H1 (cell line): Measurements from ENCODE around the gene HES1. TPM values are rescaled to one million over a fixed set of nuclear protein-coding genes. Genes with fewer than 3 reads are reported as not detected.

Experiments used
- CTCF ChIA-PET: fragments of 300-600 bp; sonication (Branson Sonifier 250); formaldehyde crosslinking; loops from one replicate; lab custom pipeline; 2021; ENCODE audit not compliant: partially characterized antibody; lab: Charles Lee
- POLR2A ChIA-PET: fragments of 300-600 bp; sonication (Branson Sonifier 250); formaldehyde crosslinking; loops from one replicate; lab custom pipeline; 2021; ENCODE audit warnings: inconsistent platforms; ENCODE audit not compliant: partially characterized antibody; lab: Charles Lee
- DNase-seq, 2 experiments: peaks; one replicate each; pipeline versions ENCODE4 v3.0.0 to v3.0.0-alpha.2; 2010 to 2022; ENCODE audit warnings: low spot score in 2 of 2, low read depth in 1 of 2, mixed read lengths in 1 of 2
- FAIRE-seq: peaks from 2 replicates; lab custom pipeline; 2011; peaks lifted over from hg19 to GRCh38; lab: Jason Lieb, UNC
- H2AFZ ChIP-seq: 2 replicates; pipeline ENCODE4 v1.8.1; 2012; ENCODE audit warnings: low read length, inconsistent platforms
- H2AK5ac ChIP-seq: 2 replicates; pipeline ENCODE4 v1.6.1; 2013; ENCODE audit warnings: low read depth, low read length
- H2BK120ac ChIP-seq: replicated peaks from 2 replicates; pipeline ENCODE3; 2013; ENCODE audit warnings: low read depth, low read length, inconsistent platforms
- H2BK12ac ChIP-seq: 2 replicates; pipeline ENCODE4 v1.6.1; 2013; ENCODE audit warnings: low read depth, low read length
- H2BK15ac ChIP-seq: 2 replicates; pipeline ENCODE4 v1.6.1; 2013; ENCODE audit warnings: low read length
- H2BK20ac ChIP-seq: 2 replicates; pipeline ENCODE4 v1.6.1; 2013; ENCODE audit warnings: low read length
- H2BK5ac ChIP-seq: 2 replicates; pipeline ENCODE4 v1.6.1; 2013; ENCODE audit warnings: low read depth, low read length
- H3K14ac ChIP-seq: 2 replicates; pipeline ENCODE4 v1.6.1; 2013; ENCODE audit warnings: inconsistent platforms; ENCODE audit not compliant: insufficient read length
- H3K18ac ChIP-seq: 2 replicates; pipeline ENCODE4 v1.6.1; 2013; ENCODE audit warnings: low read length; ENCODE audit errors: extremely low read depth
- H3K23ac ChIP-seq: 2 replicates; pipeline ENCODE4 v1.6.1; 2013; ENCODE audit warnings: inconsistent platforms; ENCODE audit not compliant: insufficient read length
- H3K23me2 ChIP-seq: 2 replicates; pipeline ENCODE4 v1.6.1; 2013; ENCODE audit warnings: low read depth, low read length
- H3K27ac ChIP-seq: 2 replicates; pipeline ENCODE4 v1.6.1; 2011; ENCODE audit warnings: low read depth, low read length, inconsistent platforms
- H3K27me3 ChIP-seq, 4 experiments: replicated peaks in 1 of 4; 1 replicate in 1 of 4; 2 replicates in 3 of 4; pipeline versions ENCODE4 v1.6.1 to v1.8.1; 2011 to 2013; ENCODE audit warnings: low read length in 3 of 4, mild to moderate bottlenecking in 3 of 4, inconsistent platforms in 2 of 4, mixed read lengths in 2 of 4, moderate library complexity in 1 of 4; ENCODE audit not compliant: control insufficient read depth in 3 of 4, insufficient read depth in 3 of 4; ENCODE audit errors: extremely low read depth in 1 of 4
- H3K36me3 ChIP-seq, 4 experiments: 2 replicates each; pipeline versions ENCODE4 v1.6.1 to v1.8.1; 2011 to 2013; ENCODE audit warnings: mild to moderate bottlenecking in 4 of 4, low read length in 3 of 4, moderate library complexity in 2 of 4, control low read depth in 1 of 4, inconsistent platforms in 1 of 4; ENCODE audit not compliant: insufficient read depth in 4 of 4, control insufficient read depth in 2 of 4
- H3K4ac ChIP-seq: replicated peaks from 2 replicates; pipeline ENCODE3; 2013; ENCODE audit warnings: low read length, low read depth, mixed read lengths, inconsistent platforms; ENCODE audit not compliant: insufficient read length
- H3K4me1 ChIP-seq, 4 experiments: replicated peaks in 1 of 4; 1 replicate in 1 of 4; 2 replicates in 3 of 4; pipeline versions ENCODE4 v1.6.1 to v1.8.1; 2011 to 2013; ENCODE audit warnings: low read length in 3 of 4, inconsistent platforms in 2 of 4, mixed read lengths in 1 of 4; ENCODE audit not compliant: insufficient read depth in 4 of 4, control insufficient read depth in 3 of 4
- H3K4me2 ChIP-seq, 2 experiments: 2 replicates each; pipeline versions ENCODE4 v1.6.1 to v1.8.1; 2011 to 2013; ENCODE audit warnings: low read depth in 2 of 2, low read length in 2 of 2, control low read depth in 1 of 2, inconsistent platforms in 1 of 2, mild to moderate bottlenecking in 1 of 2; ENCODE audit not compliant: insufficient read depth in 1 of 2
- H3K4me3 ChIP-seq, 4 experiments: fragments of 200-600, 300-600 bp in 1 of 4; sonication (generic), shearing (Covaris generic), sonication (Bioruptor Twin) in 1 of 4; 2 replicates each; pipeline versions ENCODE4 v1.5.1 to v1.8.1; 2011 to 2016; ENCODE audit warnings: low read length in 4 of 4, low read depth in 3 of 4, control low read depth in 2 of 4, inconsistent platforms in 2 of 4, mild to moderate bottlenecking in 2 of 4, mixed read lengths in 1 of 4, moderate library complexity in 1 of 4; ENCODE audit not compliant: insufficient read depth in 2 of 4; ENCODE audit errors: extremely low read depth in 1 of 4
- H3K56ac ChIP-seq: replicated peaks from 2 replicates; pipeline ENCODE3; 2013; ENCODE audit warnings: low read depth, mild to moderate bottlenecking, mixed read lengths, low read length, inconsistent platforms; ENCODE audit not compliant: insufficient read length
- H3K79me1 ChIP-seq: 2 replicates; pipeline ENCODE4 v1.6.1; 2013; ENCODE audit warnings: low read depth, low read length, control low read depth
- H3K79me2 ChIP-seq, 2 experiments: 2 replicates each; pipeline versions ENCODE4 v1.6.1 to v1.8.1; 2012 to 2013; ENCODE audit warnings: low read length in 2 of 2, mild to moderate bottlenecking in 2 of 2, inconsistent platforms in 1 of 2; ENCODE audit not compliant: insufficient read depth in 2 of 2, control insufficient read depth in 1 of 2
- H3K9ac ChIP-seq, 4 experiments: replicated peaks in 1 of 4; 1 replicate in 1 of 4; 2 replicates in 3 of 4; pipeline versions ENCODE4 v1.6.1 to v1.8.1; 2011 to 2013; ENCODE audit warnings: low read depth in 3 of 4, low read length in 3 of 4, control low read depth in 2 of 4, mild to moderate bottlenecking in 2 of 4, moderate library complexity in 2 of 4, inconsistent platforms in 1 of 4; ENCODE audit errors: extremely low read depth in 1 of 4
- H3K9me3 ChIP-seq, 2 experiments: 2 replicates each; pipeline versions ENCODE4 v1.6.1 to v1.8.1; 2012 to 2013; ENCODE audit warnings: mild to moderate bottlenecking in 2 of 2, moderate library complexity in 2 of 2, control low read depth in 1 of 2, inconsistent platforms in 1 of 2, low read depth in 1 of 2, low read length in 1 of 2, mixed read lengths in 1 of 2; ENCODE audit not compliant: insufficient read depth in 2 of 2
- H4K20me1 ChIP-seq, 2 experiments: replicated peaks in 1 of 2; 2 replicates each; pipeline versions ENCODE3 to v1.8.1; 2011 to 2013; ENCODE audit warnings: inconsistent platforms in 2 of 2, low read length in 2 of 2, mild to moderate bottlenecking in 1 of 2; ENCODE audit not compliant: insufficient read depth in 2 of 2, control insufficient read depth in 1 of 2
- H4K5ac ChIP-seq: 2 replicates; pipeline ENCODE4 v1.6.1; 2013; ENCODE audit warnings: low read length, low read depth, mixed read lengths, inconsistent platforms; ENCODE audit not compliant: insufficient read length
- H4K8ac ChIP-seq: 2 replicates; pipeline ENCODE4 v1.8.0; 2013; ENCODE audit warnings: mild to moderate bottlenecking, moderate library complexity, low read length, inconsistent platforms; ENCODE audit not compliant: insufficient read depth; ENCODE audit errors: extremely low read depth
- H4K91ac ChIP-seq: replicated peaks from 2 replicates; pipeline ENCODE3; 2013; ENCODE audit warnings: low read length, mixed read lengths, inconsistent platforms; ENCODE audit not compliant: insufficient read length
- BACH1 ChIP-seq: IDR thresholded peaks from 2 replicates; pipeline ENCODE4 v1.6.1; 2012; ENCODE audit warnings: low read length, improper control_type of control experiment
- WGBS, 2 experiments: shearing (Covaris generic) in 1 of 2; methylation state at CpG; one replicate each; pipeline versions ENCODE4 v1.1.6 to v1.1.7; 2013 to 2015; ENCODE audit warnings: low lambda C conversion rate in 2 of 2, mixed read lengths in 2 of 2, inconsistent platforms in 1 of 2, low coverage in 1 of 2, missing lambda C conversion rate in 1 of 2; ENCODE audit not compliant: insufficient replicate concordance in 2 of 2, insufficient coverage in 1 of 2, insufficient read length in 1 of 2; ENCODE audit errors: extremely low coverage in 1 of 2, missing lambda C conversion rate in 1 of 2; 5-methylcytosine and 5-hydroxymethylcytosine counted together
- polyA plus RNA-seq, 7 experiments: library from polyadenylated mRNA; depleted of rRNA in 3 of 7; stranded (reverse) in 5 of 7; unstranded in 2 of 7; fragments of >200 nt in 5 of 7; fragments of 200-250 nt in 2 of 7; gene quantifications; 1 replicate in 5 of 7; 2 replicates in 1 of 7; 4 replicates in 1 of 7; pipeline versions ENCODE4 v1.2.1 to v1.2.3, GENCODE V29; 2011 to 2013; ENCODE audit warnings: missing spikeins in 2 of 7, mixed read lengths in 2 of 7
- total RNA-seq: library from RNA; stranded (reverse); fragmentation: NEBNext Ultra II Directional; extraction: Animal tissue kit (Norgen Biotek cat#: 25700); gene quantifications from 2 replicates; pipeline ENCODE4 v1.2.1, GENCODE V29; 2021

HES1 gene
- total and polyA plus RNA-seq, 2 of the 8 experiments (the other 6 are each of a cell fraction or from before 2014, with no cell fraction given), result 7.9 to 12.9 TPM

GRCh38 chr3:194117104-194117845 is 18.7 kb upstream of the HES1 start:
- Histone ChIP-seq H2BK120ac (no peak overlapping the region), H3K4me3 (no peak overlapping the region), H3K36me3 (no peaks in the 10 kb centered on the region), H3K56ac (no peak overlapping the region), H3K14ac (no peak overlapping the region), H3K4ac (no peak overlapping the region), H2BK15ac (no peak overlapping the region), H2BK20ac (peak overlapping the region; percentile 67; the same call in 1 of the 2 replicates), H4K8ac (no peak overlapping the region), H2BK12ac (peak overlapping the region; percentile 9; the same call in 1 of the 2 replicates), H3K4me2 (no peak overlapping the region), H3K27me3 (peaks cover 0 to 2% (median 0%) of the 10 kb centered on the region in 4 experiments; a peak in 2 of 7 replicates), H2AK5ac (no peak overlapping the region), H4K5ac (no peak overlapping the region), H4K91ac (no peak overlapping the region), H3K4me1 (0 out of 7 replicates have a peak, but pooled peaks cover 0 to 5% (median 0%) of the 10 kb centered on the region in 4 experiments), H2BK5ac (no peak overlapping the region), H3K79me1 (no peaks in the 10 kb centered on the region), H3K9ac (no peak overlapping the region), H4K20me1 (no peaks in the 10 kb centered on the region), H3K18ac (no peak overlapping the region; the same call in 1 of the 2 replicates), H3K27ac (no peak overlapping the region), H3K23ac (no peak overlapping the region), H3K9me3 (no peaks in the 10 kb centered on the region), H3K23me2 (no peaks in the 10 kb centered on the region), H3K79me2 (no peaks in the 10 kb centered on the region), H2AFZ (peak overlapping the region; percentile 83; the same call in 1 of the 2 replicates)
- CTCF ChIA-PET, result interaction anchor here (1.0 to 1.5 kb wide), 4 partner anchors 17 to 227 kb away, joined by 3 read pairs; no protein-coding TSS in a partner anchor
- POLR2A ChIA-PET, result interaction anchor here (0.6 to 1.4 kb wide), 3 partner anchors 13 to 25 kb away, joined by 3 to 6 read pairs (median 3); no protein-coding TSS in a partner anchor
- no peak for DNase-seq
- FAIRE-seq, result no peak
- TF ChIP-seq BACH1, result no peak
- WGBS, 2 experiments, result 89% methylated on average over 12 of the region's 12 CpGs; no CpG with 5 or more reads in 1 of the 2 experiments
